BJ (cell line): Measurements from ENCODE around the gene CAMSAP1. TPM values are rescaled to one million over a fixed set of nuclear protein-coding genes. Genes with fewer than 3 reads are reported as not detected.

Experiments used
- CTCF ChIA-PET: fragments of 350-600 bp; formaldehyde crosslinking; extraction: SDS; loops from one replicate; lab custom pipeline; 2021; ENCODE audit warnings: antibody characterized with exemption, inconsistent platforms; lab: Yijun Ruan, JAX
- POLR2A ChIA-PET: fragments of 300-600 bp; sonication (Branson Sonifier 250); formaldehyde crosslinking; extraction: SDS; loops from one replicate; lab custom pipeline; 2021; ENCODE audit warnings: antibody characterized with exemption; lab: Charles Lee
- DNase-seq: peaks from one replicate; pipeline ENCODE4 v3.0.0-alpha.2; 2011; ENCODE audit warnings: low read depth
- H3K27me3 ChIP-seq: 2 replicates; pipeline ENCODE4 v1.6.0; 2011; ENCODE audit warnings: low read length; ENCODE audit not compliant: control insufficient read depth, insufficient read depth
- H3K36me3 ChIP-seq: 2 replicates; pipeline ENCODE4 v1.5.1; 2011; ENCODE audit warnings: low read length; ENCODE audit not compliant: control insufficient read depth, insufficient read depth
- H3K4me3 ChIP-seq: 2 replicates; pipeline ENCODE4 v1.5.1; 2011; ENCODE audit warnings: low read depth, mild to moderate bottlenecking, control low read depth, low read length
- polyA plus RNA-seq: library from polyadenylated mRNA; depleted of rRNA; stranded (reverse); fragments of >200 nt; gene quantifications from 2 replicates; pipeline ENCODE4 v1.2.3, GENCODE V29; 2011
- TF ChIP-seq, protein P1 (sequence below): IDR thresholded peaks from 2 replicates; pipeline ENCODE4 v1.5.1; 2011; ENCODE audit warnings: low read depth, mild to moderate bottlenecking, control low read depth, inconsistent platforms, low read length, moderate library complexity; ENCODE audit not compliant: insufficient read depth

CAMSAP1 gene
- polyA plus RNA-seq, 1 experiment, result 4.1 TPM

DNA sequence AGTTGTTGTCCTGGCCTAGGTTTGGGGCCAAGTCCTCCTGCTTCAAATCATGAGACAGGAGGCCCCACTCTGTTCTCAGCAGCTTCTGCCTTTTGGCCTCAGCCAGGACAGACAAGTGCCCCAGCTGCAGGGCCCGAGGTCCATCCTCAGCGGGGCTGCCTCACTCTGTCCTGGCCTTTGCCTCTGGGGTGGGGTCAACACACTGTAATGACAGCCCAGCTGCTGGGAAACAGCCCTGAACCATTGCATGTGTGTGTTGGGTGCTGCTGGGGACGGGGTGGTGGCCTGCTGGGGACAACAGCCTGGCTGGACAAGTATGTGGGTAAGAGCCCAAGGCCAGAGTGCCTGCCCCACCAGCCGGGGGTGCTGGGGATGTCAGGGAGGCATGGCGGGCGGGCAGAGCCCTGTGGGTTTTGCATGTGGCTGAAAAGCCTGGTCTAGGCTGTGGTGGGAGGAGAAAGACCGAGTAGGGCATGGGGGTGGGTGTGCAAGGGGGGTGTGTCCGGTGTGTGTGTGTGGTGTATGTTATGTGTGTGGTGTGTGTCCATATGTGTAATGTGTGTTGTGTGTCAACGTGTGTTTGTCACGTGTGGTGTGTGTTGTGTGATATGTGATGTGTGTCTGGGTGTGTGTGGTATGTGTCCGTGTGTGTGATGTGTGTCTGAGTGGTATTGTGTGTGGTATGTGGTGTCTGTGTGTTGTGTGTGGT lies 133.7 kb downstream of the CAMSAP1 start:
- no peaks in the 10 kb centered on the region for H3K36me3 ChIP-seq
- H3K4me3 ChIP-seq, result no peak overlapping the region
- CTCF ChIA-PET, result no interaction called here
- no peak for DNase-seq
- POLR2A ChIA-PET, result no interaction called here
- H3K27me3 ChIP-seq, result no peaks in the 10 kb centered on the region; the same call in 1 of the 2 replicates
- TF ChIP-seq, protein P1, sequence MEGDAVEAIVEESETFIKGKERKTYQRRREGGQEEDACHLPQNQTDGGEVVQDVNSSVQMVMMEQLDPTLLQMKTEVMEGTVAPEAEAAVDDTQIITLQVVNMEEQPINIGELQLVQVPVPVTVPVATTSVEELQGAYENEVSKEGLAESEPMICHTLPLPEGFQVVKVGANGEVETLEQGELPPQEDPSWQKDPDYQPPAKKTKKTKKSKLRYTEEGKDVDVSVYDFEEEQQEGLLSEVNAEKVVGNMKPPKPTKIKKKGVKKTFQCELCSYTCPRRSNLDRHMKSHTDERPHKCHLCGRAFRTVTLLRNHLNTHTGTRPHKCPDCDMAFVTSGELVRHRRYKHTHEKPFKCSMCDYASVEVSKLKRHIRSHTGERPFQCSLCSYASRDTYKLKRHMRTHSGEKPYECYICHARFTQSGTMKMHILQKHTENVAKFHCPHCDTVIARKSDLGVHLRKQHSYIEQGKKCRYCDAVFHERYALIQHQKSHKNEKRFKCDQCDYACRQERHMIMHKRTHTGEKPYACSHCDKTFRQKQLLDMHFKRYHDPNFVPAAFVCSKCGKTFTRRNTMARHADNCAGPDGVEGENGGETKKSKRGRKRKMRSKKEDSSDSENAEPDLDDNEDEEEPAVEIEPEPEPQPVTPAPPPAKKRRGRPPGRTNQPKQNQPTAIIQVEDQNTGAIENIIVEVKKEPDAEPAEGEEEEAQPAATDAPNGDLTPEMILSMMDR, result no peak

DNA sequence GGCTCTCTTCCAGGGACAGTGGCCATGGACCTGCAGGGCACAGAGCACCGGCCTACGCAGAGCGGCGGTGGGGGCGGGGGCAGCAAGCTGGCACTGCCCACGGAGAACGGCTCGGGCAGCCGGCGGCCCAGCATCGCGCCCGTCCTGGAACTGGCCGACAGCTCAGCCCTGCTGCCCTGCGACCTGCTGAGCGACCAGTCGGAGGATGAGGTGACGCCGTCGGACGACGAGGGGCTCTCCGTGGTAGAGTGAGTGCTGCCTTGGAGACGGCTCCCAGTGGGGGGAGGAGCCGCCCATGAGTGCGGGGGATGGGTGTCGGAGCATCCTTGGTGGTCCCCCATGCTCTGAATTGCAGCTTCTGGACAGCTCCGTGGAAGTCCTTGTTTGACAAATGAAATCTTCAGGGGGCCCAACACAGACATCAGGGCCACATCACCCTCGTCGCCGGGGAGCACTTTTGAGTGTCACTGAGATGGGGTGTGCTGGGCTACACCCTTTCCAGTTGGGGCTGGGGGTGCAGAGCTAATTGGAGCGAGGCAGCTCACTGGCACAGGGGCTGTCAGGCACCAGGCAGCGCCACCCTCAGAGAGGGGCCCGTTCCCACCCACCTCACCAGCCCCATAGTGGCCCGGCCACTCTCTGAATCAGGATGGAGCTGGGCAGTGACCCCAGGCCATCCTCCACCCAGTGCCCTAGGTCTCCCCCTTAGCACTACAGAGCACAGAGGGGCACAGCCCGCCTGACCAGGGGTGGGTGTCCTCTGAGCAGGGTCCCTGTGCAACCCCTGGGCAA lies 134.4 kb downstream of the CAMSAP1 start:
- no peak for DNase-seq
- no peak overlapping the region for H3K4me3 ChIP-seq
- TF ChIP-seq, protein P1, result no peak
- no peaks in the 10 kb centered on the region for H3K36me3 ChIP-seq
- ChIA-PET POLR2A (no interaction called here), CTCF (no interaction called here)
- H3K27me3 ChIP-seq, result no peaks in the 10 kb centered on the region; the same call in 1 of the 2 replicates

- Histone ChIP-seq H3K36me3 (no peaks in the 10 kb centered on the region), H3K27me3 (no peaks in the 10 kb centered on the region; the same call in 1 of the 2 replicates), H3K4me3 (no peak overlapping the region)
- ChIA-PET POLR2A (no interaction called here), CTCF (no interaction called here)
- TF ChIP-seq, protein P1, result no peak
- DNase-seq, result no peak
Measured at GRCh38 chr9:135772056-135772646, 135.2 kb downstream of the CAMSAP1 start.

GRCh38 chr9:135771401-135772051 lies 135.8 kb downstream of the CAMSAP1 start:
- no peaks in the 10 kb centered on the region; the same call in 1 of the 2 replicates for H3K27me3 ChIP-seq
- POLR2A ChIA-PET, result no interaction called here
- no peak overlapping the region for H3K4me3 ChIP-seq
- DNase-seq, result no peak
- no peaks in the 10 kb centered on the region for H3K36me3 ChIP-seq
- CTCF ChIA-PET, result no interaction called here
- TF ChIP-seq, protein P1, result no peak
